ENCODE results near the gene EFCAB14.
"Not testable (repeated sequence)": the region's sequence is repeated elsewhere in the genome, so short reads cannot be mapped to it uniquely, and the experiment has no call there.

The EFCAB14 gene

GRCh38 chr1:46682064-46682463, 36.9 kb downstream of the EFCAB14 start:
- DNase-seq: no peak

GRCh38 chr1:46681333-46682034, 37.4 kb downstream of the EFCAB14 start:
- DNase-seq: no peak

- DNase-seq: no peak
Observed at GRCh38 chr1:46679789-46680573, 38.9 kb downstream of the EFCAB14 start.

GRCh38 chr1:46677339-46677738, 41.6 kb downstream of the EFCAB14 start:
- DNase-seq: no peak

GRCh38 chr1:46676531-46676930, 42.4 kb downstream of the EFCAB14 start:
- DNase-seq: no peak

- no peak for DNase-seq
Observed at GRCh38 chr1:46675549-46676314, 43.2 kb downstream of the EFCAB14 start.

GRCh38 chr1:46673749-46674182, 45.1 kb downstream of the EFCAB14 start:
- DNase-seq: no peak

GRCh38 chr1:46672696-46673095, 46.2 kb downstream of the EFCAB14 start:
- DNase-seq: no peak

GRCh38 chr1:46671554-46671953, 47.4 kb downstream of the EFCAB14 start, which contains the start of gene TEX38:
Gene TEX38 (plus strand): TSS chr1:46671854. CDS start chr1:46671935, 81 bp downstream.
- DNase-seq: no peak

- DNase-seq: no peak
Observed at GRCh38 chr1:46670134-46670533, 48.8 kb downstream of the EFCAB14 start.

- DNase-seq: no peak
Observed at GRCh38 chr1:46667782-46668760, 50.8 kb downstream of the EFCAB14 start, which contains the start of gene ATPAF1. Gene ATPAF1 (minus strand): TSS chr1:46668364. CDS start chr1:46668322, 42 bp downstream.

- DNase-seq: no peak
Observed at GRCh38 chr1:46665983-46666382, 52.9 kb downstream of the EFCAB14 start.

- DNase-seq: not testable (repeated sequence)
Observed at GRCh38 chr1:46662919-46663318, 56.0 kb downstream of the EFCAB14 start.

- DNase-seq: not testable (repeated sequence)
Observed at GRCh38 chr1:46660116-46660515, 58.8 kb downstream of the EFCAB14 start.

GRCh38 chr1:46659307-46659870, 59.5 kb downstream of the EFCAB14 start:
- no peak for DNase-seq

- no peak for DNase-seq
Observed at GRCh38 chr1:46657775-46658174, 61.1 kb downstream of the EFCAB14 start.

GRCh38 chr1:46656643-46657042, 62.3 kb downstream of the EFCAB14 start:
- DNase-seq: no peak

GRCh38 chr1:46655848-46656247, 63.1 kb downstream of the EFCAB14 start:
- no peak for DNase-seq

GRCh38 chr1:46654698-46655097, 64.2 kb downstream of the EFCAB14 start:
- not testable (repeated sequence) for DNase-seq

GRCh38 chr1:46654012-46654411, 64.9 kb downstream of the EFCAB14 start:
- DNase-seq: no peak

- no peak for DNase-seq
Observed at GRCh38 chr1:46653405-46653958, 65.4 kb downstream of the EFCAB14 start.

Measured in KG1 (cell line).